Spinal cord (tissue), 10 donors: Measurements from ENCODE around the gene OR10A4. TPM values are rescaled to one million over a fixed set of nuclear protein-coding genes. Genes with fewer than 3 reads are reported as not detected.

ENCODE experiments used
- DNase-seq, 6 donors: peaks; one replicate each; pipeline versions ENCODE4 v3.0.0 to v3.0.0-alpha.2; 2013 to 2015; ENCODE audit warnings: low spot score in 6 of 6, low read depth in 4 of 6
- H3K27ac ChIP-seq: one replicate; pipeline ENCODE4 v1.5.1; 2013; ENCODE audit warnings: low read depth, low read length, control low read depth
- H3K27me3 ChIP-seq: one replicate; pipeline ENCODE4 v1.6.1; 2013; ENCODE audit warnings: low read length; ENCODE audit not compliant: control insufficient read depth, insufficient read depth
- H3K36me3 ChIP-seq: one replicate; pipeline ENCODE4 v1.6.1; 2013; ENCODE audit warnings: low read length; ENCODE audit not compliant: control insufficient read depth, insufficient read depth
- H3K4me1 ChIP-seq: one replicate; pipeline ENCODE4 v1.6.1; 2013; ENCODE audit warnings: low read length; ENCODE audit not compliant: control insufficient read depth, insufficient read depth
- H3K4me3 ChIP-seq: one replicate; pipeline ENCODE4 v1.5.1; 2013; ENCODE audit warnings: low read depth, low read length, control low read depth
- H3K9me3 ChIP-seq: one replicate; pipeline ENCODE4 v1.6.1; 2013; ENCODE audit warnings: low read length; ENCODE audit not compliant: control insufficient read depth, insufficient read depth
- WGBS: methylation state at CpG from one replicate; pipeline ENCODE4 v1.1.5; 2013; ENCODE audit warnings: missing lambda C conversion rate; ENCODE audit not compliant: insufficient coverage; 5-methylcytosine and 5-hydroxymethylcytosine counted together
- polyA plus RNA-seq, 2 donors: library from polyadenylated mRNA; unstranded; fragments of 120-200 nt; gene quantifications; one replicate each; pipeline ENCODE4 v1.2.1, GENCODE V29; 2013; ENCODE audit not compliant: insufficient read length in 2 of 2
- total RNA-seq, 2 donors: library from RNA; depleted of rRNA in 1 of 2; stranded (reverse); fragments of 120-200 nt in 1 of 2; fragments of >200 nt in 1 of 2; gene quantifications; one replicate each; pipeline versions ENCODE4 v1.2.3 to v1.2.4, GENCODE V29; 2013 to 2014
- donor health status: healthy.

The OR10A4 gene
- total and polyA plus RNA-seq, 4 donors = not detected

- no peaks in the 10 kb centered on the region for H3K27me3 ChIP-seq
- no CpG with 5 or more reads among the region's 1 CpG for WGBS
These were observed 44.3 kb downstream of the OR10A4 start, which contains the start of gene OR2D3 for GRCh38 chr11:6920702-6921101. OR2D3 (plus strand) TSS chr11:6921002; CDS start chr11:6921002, 0 bp downstream.

GRCh38 chr11:6925007-6925577 lies 48.7 kb downstream of the OR10A4 start:
- H3K27me3 ChIP-seq = no peaks in the 10 kb centered on the region
- no peak for DNase-seq
- no peak overlapping the region for H3K27ac ChIP-seq
- peaks cover 9% of the 10 kb centered on the region for H3K4me1 ChIP-seq
- no peaks in the 10 kb centered on the region for H3K9me3 ChIP-seq
- H3K4me3 ChIP-seq = no peak overlapping the region
- no peaks in the 10 kb centered on the region for H3K36me3 ChIP-seq

More at GRCh38 chr11:6920702-6921101, 44.3 kb downstream of the OR10A4 start, which contains the start of gene OR2D3:
- Histone ChIP-seq H3K4me3 (no peak within 1 kb of the TSS), H3K9me3 (no peaks in the 10 kb centered on the region), H3K27ac (no peak within 1 kb of the TSS), H3K4me1 (no peaks in the 10 kb centered on the region), H3K36me3 (no peaks in the 10 kb centered on the region)
- DNase-seq = no peak

GRCh38 chr11:6925636-6926207 lies 49.3 kb downstream of the OR10A4 start:
- no peak overlapping the region for H3K27ac ChIP-seq
- peak in 1 of 6 donors; percentile 12 for DNase-seq

GRCh38 chr11:6926208-6927029 lies 50.0 kb downstream of the OR10A4 start, which contains the start of gene ZNF215:
ZNF215 (plus strand) TSS chr11:6926426; CDS start chr11:6932273, 5,847 bp downstream.
- WGBS = under 1% methylated on average over 52 of the region's 61 CpGs
- Histone ChIP-seq H3K36me3 (no peaks in the 10 kb centered on the region), H3K27me3 (no peaks in the 10 kb centered on the region), H3K9me3 (no peaks in the 10 kb centered on the region), H3K27ac (peak within 1 kb of the TSS; percentile 52), H3K4me3 (peak within 1 kb of the TSS; percentile 68), H3K4me1 (peaks cover 9% of the 10 kb centered on the region)
- peak in 5 of 6 donors; percentile 30 to 95 (median 46) for DNase-seq

More at GRCh38 chr11:6925636-6926207, 49.3 kb downstream of the OR10A4 start:
- no peaks in the 10 kb centered on the region for H3K27me3 ChIP-seq
- WGBS = 90% methylated on average over 1 of the region's 2 CpGs
- no peaks in the 10 kb centered on the region for H3K36me3 ChIP-seq
- no peaks in the 10 kb centered on the region for H3K9me3 ChIP-seq
- H3K4me3 ChIP-seq = peak overlapping the region; percentile 68
- peaks cover 9% of the 10 kb centered on the region for H3K4me1 ChIP-seq

- no peaks in the 10 kb centered on the region for H3K36me3 ChIP-seq
- WGBS = 19% methylated on average over 5 of the region's 11 CpGs
- H3K27ac ChIP-seq = no peak overlapping the region
- H3K9me3 ChIP-seq = no peaks in the 10 kb centered on the region
- peak in 1 of 6 donors; percentile 10 for DNase-seq
- peaks cover 9% of the 10 kb centered on the region for H3K4me1 ChIP-seq
- H3K4me3 ChIP-seq = peak overlapping the region; percentile 68
- no peaks in the 10 kb centered on the region for H3K27me3 ChIP-seq
These were observed 50.7 kb downstream of the OR10A4 start for GRCh38 chr11:6927030-6927617.

Other genes starting within 250 kb of the OR10A4 start
- 10 to 100 TPM; 29.1 to 43.6 TPM for gene DCHS1, start 220.8 kb upstream of the OR10A4 start, total RNA-seq
- gene DCHS1, start 220.8 kb upstream of the OR10A4 start, polyA plus RNA-seq = 10 to 100 TPM; 38.8 to 42.8 TPM
- 10 to 100 TPM; 21.6 to 46.2 TPM for gene MRPL17, start 193.3 kb upstream of the OR10A4 start, total RNA-seq
- gene MRPL17, start 193.3 kb upstream of the OR10A4 start, polyA plus RNA-seq = 10 to 100 TPM; 47.4 to 53.8 TPM
- under 1 TPM; 0.28 to 0.30 TPM for gene OR2AG2, start 104.6 kb upstream of the OR10A4 start, total RNA-seq
- gene OR2AG2, start 104.6 kb upstream of the OR10A4 start, polyA plus RNA-seq = under 1 TPM; 0.06 to 0.14 TPM
- gene OR2AG1, start 93.6 kb upstream of the OR10A4 start, total RNA-seq = not detected
- gene OR2AG1, start 93.6 kb upstream of the OR10A4 start, polyA plus RNA-seq = under 1 TPM in 1 of 2 donors, not detected in 1; 0.05 TPM
- under 1 TPM; 0.11 to 0.89 TPM for gene OR6A2, start 76.9 kb upstream of the OR10A4 start, total RNA-seq
- gene OR6A2, start 76.9 kb upstream of the OR10A4 start, polyA plus RNA-seq = not detected
- gene OR10A5, start 30.9 kb upstream of the OR10A4 start, total RNA-seq = not detected
- gene OR10A5, start 30.9 kb upstream of the OR10A4 start, polyA plus RNA-seq = not detected
- not detected for gene OR10A2, start 13.6 kb upstream of the OR10A4 start, total RNA-seq
- gene OR10A2, start 13.6 kb upstream of the OR10A4 start, polyA plus RNA-seq = under 1 TPM; 0.08 to 0.21 TPM
- gene OR2D2, start 15.9 kb downstream of the OR10A4 start, total RNA-seq = under 1 TPM; 0.22 to 0.40 TPM
- not detected for gene OR2D2, start 15.9 kb downstream of the OR10A4 start, polyA plus RNA-seq
- not detected for gene OR2D3, start 44.4 kb downstream of the OR10A4 start, total RNA-seq
- gene OR2D3, start 44.4 kb downstream of the OR10A4 start, polyA plus RNA-seq = not detected
- 1 to 10 TPM; 2.5 to 2.8 TPM for gene ZNF215, start 49.8 kb downstream of the OR10A4 start, total RNA-seq
- gene ZNF215, start 49.8 kb downstream of the OR10A4 start, polyA plus RNA-seq = 1 to 10 TPM; 3.1 to 4.3 TPM
- 10 to 100 TPM; 11.5 to 12.7 TPM for gene ZNF214, start 143.7 kb downstream of the OR10A4 start, total RNA-seq
- 1 to 10 TPM; 5.8 to 6.8 TPM for gene ZNF214, start 143.7 kb downstream of the OR10A4 start, polyA plus RNA-seq
- 1 to 10 TPM; 1.2 to 2.2 TPM for gene NLRP14, start 143.9 kb downstream of the OR10A4 start, total RNA-seq
- gene NLRP14, start 143.9 kb downstream of the OR10A4 start, polyA plus RNA-seq = 1 to 10 TPM; 1.0 to 2.6 TPM
- 1 to 10 TPM in 1 of 2 donors, under 1 TPM in 1; 0.55 to 1.4 TPM for gene RBMXL2, start 212.4 kb downstream of the OR10A4 start, total RNA-seq
- 1 to 10 TPM in 1 of 2 donors, under 1 TPM in 1; 0.95 to 1.5 TPM for gene RBMXL2, start 212.4 kb downstream of the OR10A4 start, polyA plus RNA-seq